ENCODE measurements around the gene ARHGAP8. TPM values are rescaled to one million over a fixed set of nuclear protein-coding genes. Genes with fewer than 3 reads are reported as not detected.

ARHGAP8 gene
- total and polyA plus RNA-seq, 2 donors (not counting 3 experiments of a cell fraction or from before 2014, with no cell fraction given) = not detected

DNA sequence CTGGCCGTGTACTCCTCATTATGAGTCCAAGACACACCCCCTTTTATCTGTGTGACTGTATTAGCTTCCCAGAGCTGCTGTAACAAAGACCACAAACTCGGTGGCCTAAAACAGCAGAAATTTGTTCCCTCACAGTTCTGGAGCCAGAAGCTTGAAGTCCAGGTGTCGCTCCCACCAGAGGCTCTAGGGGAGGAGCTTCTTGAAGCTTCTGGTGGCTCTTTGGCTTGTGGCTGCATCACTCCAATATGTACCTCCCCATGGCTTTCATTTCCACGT, 47.4 kb upstream of the ARHGAP8 start:
- dilution Hi-C loops (cut with MboI; ENCODE audit: extremely low pct_ligation_motif_present, low sequenced_read_pairs) = no loop called here

More for the DNA sequence above, 47.4 kb upstream of the ARHGAP8 start:
- no peaks in the 10 kb centered on the region for H3K36me3 ChIP-seq (ENCODE audit: control insufficient read depth in 2 of 2, extremely low read depth in 1 of 2, insufficient read depth in 2 of 2, low read length in 2 of 2)
- no peak overlapping the region for H3K4me2 ChIP-seq (ENCODE audit: insufficient read depth, low read length)
- no peak overlapping the region for H2AFZ ChIP-seq (ENCODE audit: low read depth, low read length)
- no peaks in the 10 kb centered on the region for H4K20me1 ChIP-seq (replicated peaks; ENCODE audit: control insufficient read depth, extremely low read depth, insufficient read depth, low read length)
- BruUV-seq (replicated peaks) = no TSS peak
- ChIA-PET CTCF (interaction anchor here (1.1 kb wide), 1 partner anchor 20 kb away, joined by 3 read pairs; no protein-coding TSS in a partner anchor), POLR2A (no interaction called here)
- H3K4me3 ChIP-seq (replicated peaks in 1 of 3; ENCODE audit: insufficient read depth in 1 of 3, low read depth in 1 of 3, low read length in 3 of 3) = no peak overlapping the region
- intact Hi-C loops (cut with micrococcal nuclease) = no loop called here
- peaks cover 6 to 11% of the 10 kb centered on the region in 2 experiments for H3K27me3 ChIP-seq (ENCODE audit: control insufficient read depth in 2 of 2, insufficient read depth in 2 of 2, low read length in 2 of 2)
- no peak overlapping the region for H3K27ac ChIP-seq (ENCODE audit: insufficient read depth, low read depth, low read length)
- DNase-seq (ENCODE audit: low read depth, low spot score) = no peak
- no peak for TF ChIP-seq GATA2 (IDR thresholded peaks at IDR 0.05; ENCODE audit: insufficient read depth, insufficient read length, low read depth, low read length)
- TF ChIP-seq, protein P1, sequence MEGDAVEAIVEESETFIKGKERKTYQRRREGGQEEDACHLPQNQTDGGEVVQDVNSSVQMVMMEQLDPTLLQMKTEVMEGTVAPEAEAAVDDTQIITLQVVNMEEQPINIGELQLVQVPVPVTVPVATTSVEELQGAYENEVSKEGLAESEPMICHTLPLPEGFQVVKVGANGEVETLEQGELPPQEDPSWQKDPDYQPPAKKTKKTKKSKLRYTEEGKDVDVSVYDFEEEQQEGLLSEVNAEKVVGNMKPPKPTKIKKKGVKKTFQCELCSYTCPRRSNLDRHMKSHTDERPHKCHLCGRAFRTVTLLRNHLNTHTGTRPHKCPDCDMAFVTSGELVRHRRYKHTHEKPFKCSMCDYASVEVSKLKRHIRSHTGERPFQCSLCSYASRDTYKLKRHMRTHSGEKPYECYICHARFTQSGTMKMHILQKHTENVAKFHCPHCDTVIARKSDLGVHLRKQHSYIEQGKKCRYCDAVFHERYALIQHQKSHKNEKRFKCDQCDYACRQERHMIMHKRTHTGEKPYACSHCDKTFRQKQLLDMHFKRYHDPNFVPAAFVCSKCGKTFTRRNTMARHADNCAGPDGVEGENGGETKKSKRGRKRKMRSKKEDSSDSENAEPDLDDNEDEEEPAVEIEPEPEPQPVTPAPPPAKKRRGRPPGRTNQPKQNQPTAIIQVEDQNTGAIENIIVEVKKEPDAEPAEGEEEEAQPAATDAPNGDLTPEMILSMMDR (IDR thresholded peaks at IDR 0.05; ENCODE audit: extremely low read depth in 1 of 2, insufficient read depth in 1 of 2, low read depth in 1 of 2, low read length in 2 of 2) = no peak
- no peak for TF ChIP-seq EZH2 (IDR thresholded peaks at IDR 0.05; ENCODE audit: borderline replicate concordance, low read depth, low read length, severe bottlenecking)
- TF ChIP-seq FOS (IDR thresholded peaks at IDR 0.05; ENCODE audit: borderline replicate concordance, insufficient read depth, low read length) = no peak
- TF ChIP-seq, protein P2, sequence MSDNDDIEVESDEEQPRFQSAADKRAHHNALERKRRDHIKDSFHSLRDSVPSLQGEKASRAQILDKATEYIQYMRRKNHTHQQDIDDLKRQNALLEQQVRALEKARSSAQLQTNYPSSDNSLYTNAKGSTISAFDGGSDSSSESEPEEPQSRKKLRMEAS (IDR thresholded peaks at IDR 0.05; ENCODE audit: insufficient read depth, insufficient read length) = no peak
- no peak for TF ChIP-seq POLR2AphosphoS5 (IDR thresholded peaks at IDR 0.05; ENCODE audit: insufficient read depth, low read depth, low read length)
- TF ChIP-seq POLR2A (IDR thresholded peaks at IDR 0.05; ENCODE audit: low read depth, low read length) = no peak
- TF ChIP-seq JUN (IDR thresholded peaks at IDR 0.05; ENCODE audit: borderline replicate concordance, insufficient read depth, insufficient read length, low read depth) = no peak
- TF ChIP-seq MYC (IDR thresholded peaks at IDR 0.05; ENCODE audit: low read depth, low read length) = no peak
- H3K9me1 ChIP-seq (replicated peaks; ENCODE audit: control insufficient read depth, extremely low read depth, insufficient read depth, low read length) = no peaks in the 10 kb centered on the region
- no peak overlapping the region for H3K9ac ChIP-seq (replicated peaks; ENCODE audit: extremely low read depth, insufficient read depth, low read length)
- peaks cover 7% of the 10 kb centered on the region for H3K4me1 ChIP-seq (ENCODE audit: control insufficient read depth, extremely low read depth, insufficient read depth, low read length)
- no peaks in the 10 kb centered on the region for H3K79me2 ChIP-seq (ENCODE audit: control insufficient read depth, insufficient read depth, low read length)
- no peaks in the 10 kb centered on the region for H3K9me3 ChIP-seq (replicated peaks; ENCODE audit: control insufficient read depth, insufficient read depth, low read length)
- no peak for FAIRE-seq
